Astrocyte (in vitro differentiated cells and primary cell): ENCODE measurements around the gene ZNF467. TPM values are rescaled to one million over a fixed set of nuclear protein-coding genes. Genes with fewer than 3 reads are reported as not detected.

Source experiments
- DNase-seq: peaks from one replicate; pipeline ENCODE4 v3.0.0-alpha.2; 2010; ENCODE audit warnings: low read depth
- FAIRE-seq: peaks from 2 replicates; lab custom pipeline; 2011; peaks lifted over from hg19 to GRCh38; lab: Jason Lieb, UNC
- H2AFZ ChIP-seq: 2 replicates; pipeline ENCODE4 v1.6.0; 2012; ENCODE audit warnings: low read depth, low read length, inconsistent platforms
- H3K27ac ChIP-seq: 2 replicates; pipeline ENCODE4 v1.5.1; 2011; ENCODE audit warnings: low read depth, low read length, inconsistent platforms
- H3K27me3 ChIP-seq: 2 replicates; pipeline ENCODE4 v1.6.0; 2011; ENCODE audit warnings: low read length, inconsistent platforms; ENCODE audit not compliant: insufficient read depth
- H3K36me3 ChIP-seq: 2 replicates; pipeline ENCODE4 v1.5.1; 2011; ENCODE audit warnings: low read length, inconsistent platforms; ENCODE audit not compliant: insufficient read depth
- H3K4me1 ChIP-seq: 2 replicates; pipeline ENCODE4 v1.5.1; 2011; ENCODE audit warnings: low read length, inconsistent platforms; ENCODE audit not compliant: insufficient read depth
- H3K4me2 ChIP-seq: 2 replicates; pipeline ENCODE4 v1.6.0; 2012; ENCODE audit warnings: low read length, inconsistent platforms
- H3K4me3 ChIP-seq: 2 replicates; pipeline ENCODE4 v1.5.1; 2011; ENCODE audit warnings: low read depth, mild to moderate bottlenecking, low read length, inconsistent platforms; ENCODE audit not compliant: insufficient read depth
- H3K79me2 ChIP-seq: 2 replicates; pipeline ENCODE4 v1.6.0; 2012; ENCODE audit warnings: mild to moderate bottlenecking, low read length, inconsistent platforms; ENCODE audit not compliant: insufficient read depth
- H3K9ac ChIP-seq: 2 replicates; pipeline ENCODE4 v1.6.0; 2012; ENCODE audit warnings: mild to moderate bottlenecking, low read length, inconsistent platforms
- H3K9me3 ChIP-seq: 2 replicates; pipeline ENCODE4 v1.5.1; 2012; ENCODE audit warnings: low read depth, mild to moderate bottlenecking, low read length, inconsistent platforms; ENCODE audit not compliant: insufficient read depth
- H4K20me1 ChIP-seq: 2 replicates; pipeline ENCODE4 v1.6.0; 2012; ENCODE audit warnings: low read length, inconsistent platforms; ENCODE audit not compliant: insufficient read depth
- H3K27ac Mint-ChIP-seq: one replicate; pipeline ENCODE4 v1.8.0; 2021; ENCODE audit warnings: mild to moderate bottlenecking, mixed read lengths; ENCODE audit not compliant: unreplicated experiment
- H3K27me3 Mint-ChIP-seq: one replicate; pipeline ENCODE4 v1.8.0; 2021; ENCODE audit warnings: low read depth, mixed read lengths; ENCODE audit not compliant: unreplicated experiment
- H3K36me3 Mint-ChIP-seq: one replicate; pipeline ENCODE4 v1.8.0; 2021; ENCODE audit warnings: low read depth, mixed read lengths; ENCODE audit not compliant: unreplicated experiment
- H3K4me1 Mint-ChIP-seq: one replicate; pipeline ENCODE4 v1.8.0; 2021; ENCODE audit warnings: low read depth, mixed read lengths; ENCODE audit not compliant: unreplicated experiment
- H3K4me3 Mint-ChIP-seq: one replicate; pipeline ENCODE4 v1.8.0; 2021; ENCODE audit warnings: mild to moderate bottlenecking, moderate library complexity, mixed read lengths; ENCODE audit not compliant: unreplicated experiment
- H3K9me3 Mint-ChIP-seq: one replicate; pipeline ENCODE4 v1.8.0; 2021; ENCODE audit warnings: mild to moderate bottlenecking, mixed read lengths; ENCODE audit not compliant: unreplicated experiment
- CTCF ChIP-seq: IDR thresholded peaks from 2 replicates; pipeline ENCODE4 v1.5.1; 2011; ENCODE audit warnings: low read depth, mild to moderate bottlenecking, inconsistent platforms, low read length, moderate library complexity; ENCODE audit not compliant: insufficient read depth
- EZH2 ChIP-seq: IDR thresholded peaks from 2 replicates; pipeline ENCODE4 v1.6.1; 2012; ENCODE audit warnings: mild to moderate bottlenecking, low read length, inconsistent platforms; ENCODE audit not compliant: insufficient read depth
- total RNA-seq: library from RNA; stranded (reverse); gene quantifications from 2 replicates; pipeline ENCODE4 v1.2.1, GENCODE V29; 2021

ZNF467 gene
- total RNA-seq, 1 donor from 2014 or later, result 16.6 TPM

- Histone ChIP-seq H3K79me2 (no peaks in the 10 kb centered on the region), H3K9me3 (no peaks in the 10 kb centered on the region), H3K4me3 (no peak overlapping the region), H3K36me3 (peaks cover 3% of the 10 kb centered on the region), H2AFZ (no peak overlapping the region), H3K27ac (no peak overlapping the region), H3K4me1 (no peaks in the 10 kb centered on the region), H3K4me2 (no peak overlapping the region), H3K27me3 (peaks cover 2% of the 10 kb centered on the region), H3K9ac (no peak overlapping the region), H4K20me1 (no peaks in the 10 kb centered on the region)
- DNase-seq (no peak), FAIRE-seq (no peak)
- Mint-ChIP-seq H3K4me3 (no peak overlapping the region), H3K36me3 (peaks cover 3% of the 10 kb centered on the region), H3K27ac (no peak overlapping the region), H3K4me1 (peaks cover 3% of the 10 kb centered on the region), H3K9me3 (no peaks in the 10 kb centered on the region), H3K27me3 (peaks cover 4% of the 10 kb centered on the region)
- TF ChIP-seq CTCF, result no peak
- TF ChIP-seq EZH2, result no peak
These were observed 38.2 kb downstream of the ZNF467 start for GRCh38 chr7:149735181-149735602.

GRCh38 chr7:149734791-149735075, 38.7 kb downstream of the ZNF467 start:
- H3K27ac Mint-ChIP-seq, result no peak overlapping the region
- H3K4me1 ChIP-seq, result no peaks in the 10 kb centered on the region
- peaks cover 4% of the 10 kb centered on the region for H3K27me3 Mint-ChIP-seq
- DNase-seq, result no peak
- H3K4me3 Mint-ChIP-seq, result no peak overlapping the region
- H3K4me3 ChIP-seq, result no peak overlapping the region
- no peaks in the 10 kb centered on the region for H3K9me3 ChIP-seq
- peaks cover 3% of the 10 kb centered on the region for H3K4me1 Mint-ChIP-seq
- H3K36me3 Mint-ChIP-seq, result peaks cover 3% of the 10 kb centered on the region
- no peak for FAIRE-seq
- peaks cover 3% of the 10 kb centered on the region for H3K36me3 ChIP-seq
- H3K9ac ChIP-seq, result no peak overlapping the region
- no peaks in the 10 kb centered on the region for H3K79me2 ChIP-seq
- peaks cover 2% of the 10 kb centered on the region for H3K27me3 ChIP-seq
- no peak overlapping the region for H3K4me2 ChIP-seq
- no peaks in the 10 kb centered on the region for H3K9me3 Mint-ChIP-seq
- H3K27ac ChIP-seq, result no peak overlapping the region
- H4K20me1 ChIP-seq, result no peaks in the 10 kb centered on the region
- TF ChIP-seq EZH2, result no peak
- no peak for TF ChIP-seq CTCF
- H2AFZ ChIP-seq, result no peak overlapping the region

DNA sequence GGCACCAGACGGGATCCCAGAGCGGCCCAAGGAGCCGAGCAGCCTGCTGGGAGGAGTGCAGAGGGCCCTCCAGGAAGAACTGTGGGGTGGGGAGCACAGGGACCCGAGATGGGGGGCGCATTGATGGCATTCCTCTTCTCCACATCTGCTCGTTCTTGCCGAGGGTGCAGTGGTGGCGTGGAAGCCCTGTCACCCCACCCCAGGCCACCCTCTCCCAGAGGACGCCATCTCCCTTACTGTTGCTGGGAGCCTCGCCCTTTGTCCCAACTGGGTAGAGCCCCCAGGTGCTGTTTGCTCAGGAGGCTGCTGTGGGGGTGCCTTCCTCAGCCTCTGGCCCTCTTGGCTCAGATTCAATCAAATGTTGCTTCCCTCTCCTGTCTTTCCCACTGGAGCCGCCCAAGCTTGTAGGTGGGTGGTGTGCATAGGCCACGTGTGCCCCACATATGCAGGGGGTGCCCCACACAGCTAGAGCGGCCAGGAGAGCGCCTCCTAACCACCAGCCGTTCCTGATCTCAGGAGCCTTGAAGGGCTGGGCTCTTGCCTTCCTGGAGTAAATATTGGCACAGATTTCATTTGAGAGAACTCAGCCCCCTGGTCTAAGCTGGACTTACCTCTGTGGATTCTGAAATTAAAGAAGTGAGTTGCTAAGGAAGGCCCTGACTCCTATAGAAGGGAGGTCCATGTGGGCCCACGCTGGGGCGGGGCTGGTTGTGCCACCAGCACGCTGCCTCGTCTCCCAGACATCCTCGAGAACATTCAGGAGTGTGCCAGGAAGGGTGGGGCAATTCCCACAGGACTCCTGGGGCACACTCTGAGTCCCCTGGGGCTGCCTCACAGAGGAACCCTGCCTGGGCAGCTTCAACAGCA, 39.2 kb downstream of the ZNF467 start:
- H3K4me2 ChIP-seq, result no peak overlapping the region
- H3K9me3 ChIP-seq, result no peaks in the 10 kb centered on the region
- peaks cover 4% of the 10 kb centered on the region for H3K27me3 Mint-ChIP-seq
- H3K4me3 ChIP-seq, result no peak overlapping the region
- H3K4me1 Mint-ChIP-seq, result peaks cover 3% of the 10 kb centered on the region
- no peaks in the 10 kb centered on the region for H4K20me1 ChIP-seq
- no peaks in the 10 kb centered on the region for H3K4me1 ChIP-seq
- H3K4me3 Mint-ChIP-seq, result no peak overlapping the region
- H3K9ac ChIP-seq, result no peak overlapping the region
- DNase-seq (no peak), FAIRE-seq (no peak)
- peaks cover 2% of the 10 kb centered on the region for H3K27me3 ChIP-seq
- TF ChIP-seq CTCF, result no peak
- no peak for TF ChIP-seq EZH2
- H3K79me2 ChIP-seq, result no peaks in the 10 kb centered on the region
- H2AFZ ChIP-seq, result no peak overlapping the region
- peaks cover 3% of the 10 kb centered on the region for H3K36me3 ChIP-seq
- no peaks in the 10 kb centered on the region for H3K9me3 Mint-ChIP-seq
- H3K27ac Mint-ChIP-seq, result no peak overlapping the region
- H3K36me3 Mint-ChIP-seq, result peaks cover 3% of the 10 kb centered on the region
- no peak overlapping the region for H3K27ac ChIP-seq
